Ascending aorta (tissue), 2 donors: ENCODE data around the gene LRRC8A. TPM values are rescaled to one million over a fixed set of nuclear protein-coding genes. Genes with fewer than 3 reads are reported as not detected.
A peak's percentile ranks its signal among the peaks of the same experiment; 100 is the strongest.
"Not testable (repeated sequence)": the region's sequence is repeated elsewhere in the genome, so short reads cannot be mapped to it uniquely, and the experiment has no call there.

Experiments
- DNase-seq, 2 donors: peaks; one replicate each; pipeline ENCODE4 v3.0.0-alpha.2; 2019; ENCODE audit warnings: low spot score in 2 of 2
- H3K27ac ChIP-seq, 2 donors: fragments of 200-600 bp; sonication (generic); one replicate each; pipeline ENCODE4 v1.5.1; 2016 to 2017; ENCODE audit warnings: mild to moderate bottlenecking in 1 of 2
- H3K27me3 ChIP-seq: fragments of 200-600 bp; sonication (generic); one replicate; pipeline ENCODE4 v1.5.1; 2017
- H3K36me3 ChIP-seq, 2 donors: fragments of 200-600 bp; sonication (generic); one replicate each; pipeline ENCODE4 v1.5.1; 2016
- H3K4me1 ChIP-seq, 2 donors: fragments of 200-600 bp; sonication (generic); one replicate each; pipeline ENCODE4 v1.5.1; 2016 to 2017; ENCODE audit warnings: mild to moderate bottlenecking in 1 of 2
- H3K4me3 ChIP-seq, 2 donors: fragments of 200-600 bp; sonication (generic); one replicate each; pipeline ENCODE4 v1.5.1; 2016 to 2017; ENCODE audit warnings: mild to moderate bottlenecking in 1 of 2
- H3K9me3 ChIP-seq, 2 donors: fragments of 200-600 bp; sonication (generic); one replicate each; pipeline ENCODE4 v1.5.1; 2016
- intact Hi-C: fragments of 100-400 bp; cut with DNase I; formaldehyde crosslinking; loops from one replicate; pipeline ENCODE4 v1.15.1; 2023
- total RNA-seq: library from RNA; depleted of rRNA; stranded (reverse); fragments of >200 nt; gene quantifications from one replicate; pipeline ENCODE4 v1.1.0, GENCODE V29; 2016
- TF ChIP-seq, protein P1 (sequence below), 3 experiments: fragments of 200-600 bp in 2 of 3; fragments of 450-650 bp in 1 of 3; sonication (generic) in 2 of 3; IDR thresholded peaks; one replicate each; pipeline ENCODE4 v1.5.1; 2016 to 2019; ENCODE audit warnings: antibody characterized with exemption in 3 of 3, mild to moderate bottlenecking in 1 of 3, moderate library complexity in 1 of 3

Gene LRRC8A
- total RNA-seq, 1 donor from 2014 or later, result 227 TPM

DNA sequence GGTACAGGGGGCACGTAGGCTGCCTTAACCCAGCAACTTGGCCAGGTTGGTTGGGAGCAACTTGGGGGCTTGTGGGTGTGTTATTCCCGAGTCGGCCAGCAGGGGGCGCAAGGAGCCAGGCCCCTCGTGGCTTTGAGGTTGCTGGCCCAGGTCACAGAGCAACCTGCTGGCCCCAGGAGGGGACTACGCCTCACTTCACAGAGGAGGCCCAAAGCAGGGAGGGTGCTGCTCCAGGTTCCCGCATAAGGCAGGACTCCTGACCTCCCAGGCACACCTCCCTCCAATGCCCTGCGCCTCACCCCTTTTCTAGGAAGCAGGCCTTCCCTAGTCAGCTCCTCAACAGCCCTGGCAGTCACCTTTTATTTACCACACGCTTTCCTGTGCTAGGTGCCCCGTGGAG lies 18.3 kb upstream of the LRRC8A start:
- no peak overlapping the region for H3K4me3 ChIP-seq
- no peaks in the 10 kb centered on the region for H3K9me3 ChIP-seq
- no peaks in the 10 kb centered on the region for H3K27me3 ChIP-seq
- intact Hi-C loops, result loop anchor here (1.0 to 5.0 kb wide), 3 partner anchors 65 to 164 kb away; partner anchors contain the start of gene SH3GLB2
- no peak overlapping the region for H3K27ac ChIP-seq
- DNase-seq, result peak in 1 of 2 donors; percentile 84
- H3K4me1 ChIP-seq, result peaks cover 0 to 8% of the 10 kb centered on the region in 2 donors
- TF ChIP-seq, protein P1, sequence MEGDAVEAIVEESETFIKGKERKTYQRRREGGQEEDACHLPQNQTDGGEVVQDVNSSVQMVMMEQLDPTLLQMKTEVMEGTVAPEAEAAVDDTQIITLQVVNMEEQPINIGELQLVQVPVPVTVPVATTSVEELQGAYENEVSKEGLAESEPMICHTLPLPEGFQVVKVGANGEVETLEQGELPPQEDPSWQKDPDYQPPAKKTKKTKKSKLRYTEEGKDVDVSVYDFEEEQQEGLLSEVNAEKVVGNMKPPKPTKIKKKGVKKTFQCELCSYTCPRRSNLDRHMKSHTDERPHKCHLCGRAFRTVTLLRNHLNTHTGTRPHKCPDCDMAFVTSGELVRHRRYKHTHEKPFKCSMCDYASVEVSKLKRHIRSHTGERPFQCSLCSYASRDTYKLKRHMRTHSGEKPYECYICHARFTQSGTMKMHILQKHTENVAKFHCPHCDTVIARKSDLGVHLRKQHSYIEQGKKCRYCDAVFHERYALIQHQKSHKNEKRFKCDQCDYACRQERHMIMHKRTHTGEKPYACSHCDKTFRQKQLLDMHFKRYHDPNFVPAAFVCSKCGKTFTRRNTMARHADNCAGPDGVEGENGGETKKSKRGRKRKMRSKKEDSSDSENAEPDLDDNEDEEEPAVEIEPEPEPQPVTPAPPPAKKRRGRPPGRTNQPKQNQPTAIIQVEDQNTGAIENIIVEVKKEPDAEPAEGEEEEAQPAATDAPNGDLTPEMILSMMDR (IDR thresholded peaks at IDR 0.05), result peak; percentile 93 to 95 (median 94)
- no peaks in the 10 kb centered on the region for H3K36me3 ChIP-seq

- Histone ChIP-seq H3K27me3 (no peaks in the 10 kb centered on the region), H3K4me3 (no peak overlapping the region), H3K36me3 (peaks cover 6 to 12% of the 10 kb centered on the region in 2 donors), H3K27ac (no peak overlapping the region), H3K4me1 (no peaks in the 10 kb centered on the region), H3K9me3 (no peaks in the 10 kb centered on the region)
- no peak for DNase-seq
- TF ChIP-seq, protein P1 (IDR thresholded peaks at IDR 0.05), result no peak
- intact Hi-C loops, result no loop called here
These were observed 11.6 kb upstream of the LRRC8A start for GRCh38 chr9:128870128-128870940.

DNA sequence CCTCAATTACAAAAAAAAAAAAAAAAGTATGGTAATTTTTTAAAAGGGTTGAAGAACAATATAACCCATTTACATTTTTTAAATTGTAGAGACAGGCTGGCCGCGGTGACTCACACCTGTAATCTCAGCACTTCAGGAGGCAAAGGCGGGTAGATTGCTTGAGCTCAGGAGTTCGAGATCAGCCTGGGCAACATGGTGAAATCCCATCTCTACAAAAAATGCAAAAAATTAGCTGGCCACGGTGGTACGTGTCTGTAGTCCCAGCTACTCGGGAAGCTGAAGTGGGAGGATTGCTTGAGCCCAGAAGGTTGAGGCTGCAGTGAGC lies 11.0 kb upstream of the LRRC8A start:
- H3K4me3 ChIP-seq, intact Hi-C loops, H3K27ac ChIP-seq, H3K27me3 ChIP-seq, H3K9me3 ChIP-seq, DNase-seq, H3K4me1 ChIP-seq: not testable (repeated sequence)
- H3K36me3 ChIP-seq, result peaks cover 6 to 12% of the 10 kb centered on the region in 2 donors

DNA sequence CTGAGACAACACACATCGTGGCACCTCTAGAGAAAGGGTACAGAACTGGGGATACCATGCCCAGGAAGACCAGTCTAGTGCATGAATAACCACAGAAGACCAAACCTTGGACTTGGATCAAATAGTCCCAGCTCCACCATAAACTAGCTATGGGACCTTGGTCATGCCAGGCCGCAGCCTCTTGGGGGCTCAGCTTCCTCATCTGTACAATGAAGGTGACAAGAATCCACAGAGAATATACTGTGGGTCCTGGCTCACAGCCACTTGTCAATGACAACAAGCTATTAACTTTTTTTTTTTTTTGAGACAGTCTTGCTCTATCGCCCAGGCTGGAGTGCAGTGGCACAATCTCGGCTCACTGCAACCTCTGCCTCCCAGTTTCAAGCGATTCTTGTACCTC lies 4.1 kb upstream of the LRRC8A start:
- Histone ChIP-seq H3K36me3 (no peaks in the 10 kb centered on the region), H3K27ac (peak overlapping the region; percentile 67 to 69), H3K27me3 (no peaks in the 10 kb centered on the region), H3K9me3 (no peaks in the 10 kb centered on the region), H3K4me3 (no peak overlapping the region), H3K4me1 (peaks cover 4 to 23% of the 10 kb centered on the region in 2 donors)
- TF ChIP-seq, protein P1 (IDR thresholded peaks at IDR 0.05), result no peak
- intact Hi-C loops, result no loop called here
- DNase-seq, result no peak

- Histone ChIP-seq H3K27ac (peak overlapping the region; percentile 96 to 98), H3K36me3 (peaks cover 18 to 28% of the 10 kb centered on the region in 2 donors), H3K4me3 (peak overlapping the region; percentile 89 to 90), H3K27me3 (no peaks in the 10 kb centered on the region), H3K4me1 (peaks cover 27 to 49% of the 10 kb centered on the region in 2 donors), H3K9me3 (no peaks in the 10 kb centered on the region)
- TF ChIP-seq, protein P1 (IDR thresholded peaks at IDR 0.05), result no peak
- intact Hi-C loops, result loop anchor here (1.0 to 2.0 kb wide), 2 partner anchors 37 to 54 kb away; partner anchors contain the start of genes PHYHD1 and SPOUT1
- DNase-seq, result peak in 1 of 2 donors; percentile 79
These were observed 1.0 kb downstream of the LRRC8A start for GRCh38 chr9:128882677-128883603.
